D721Med (cell line): ENCODE measurements around the gene EEPD1.
"Not testable (repeated sequence)": the region's sequence is repeated elsewhere in the genome, so short reads cannot be mapped to it uniquely, and the experiment has no call there.

Experiments
- DNase-seq: peaks from one replicate; pipeline ENCODE4 v3.0.0; 2011; ENCODE audit warnings: low spot score; ENCODE audit not compliant: insufficient read length
- FAIRE-seq: peaks from 2 replicates; lab custom pipeline; 2011; peaks lifted over from hg19 to GRCh38; lab: Jason Lieb, UNC
- TF ChIP-seq, protein P1 (sequence below): IDR thresholded peaks from 2 replicates; pipeline ENCODE4 v1.5.1; 2012; ENCODE audit warnings: mild to moderate bottlenecking, control low read depth; ENCODE audit not compliant: insufficient read depth; ENCODE audit errors: missing control alignments

The EEPD1 gene

DNA sequence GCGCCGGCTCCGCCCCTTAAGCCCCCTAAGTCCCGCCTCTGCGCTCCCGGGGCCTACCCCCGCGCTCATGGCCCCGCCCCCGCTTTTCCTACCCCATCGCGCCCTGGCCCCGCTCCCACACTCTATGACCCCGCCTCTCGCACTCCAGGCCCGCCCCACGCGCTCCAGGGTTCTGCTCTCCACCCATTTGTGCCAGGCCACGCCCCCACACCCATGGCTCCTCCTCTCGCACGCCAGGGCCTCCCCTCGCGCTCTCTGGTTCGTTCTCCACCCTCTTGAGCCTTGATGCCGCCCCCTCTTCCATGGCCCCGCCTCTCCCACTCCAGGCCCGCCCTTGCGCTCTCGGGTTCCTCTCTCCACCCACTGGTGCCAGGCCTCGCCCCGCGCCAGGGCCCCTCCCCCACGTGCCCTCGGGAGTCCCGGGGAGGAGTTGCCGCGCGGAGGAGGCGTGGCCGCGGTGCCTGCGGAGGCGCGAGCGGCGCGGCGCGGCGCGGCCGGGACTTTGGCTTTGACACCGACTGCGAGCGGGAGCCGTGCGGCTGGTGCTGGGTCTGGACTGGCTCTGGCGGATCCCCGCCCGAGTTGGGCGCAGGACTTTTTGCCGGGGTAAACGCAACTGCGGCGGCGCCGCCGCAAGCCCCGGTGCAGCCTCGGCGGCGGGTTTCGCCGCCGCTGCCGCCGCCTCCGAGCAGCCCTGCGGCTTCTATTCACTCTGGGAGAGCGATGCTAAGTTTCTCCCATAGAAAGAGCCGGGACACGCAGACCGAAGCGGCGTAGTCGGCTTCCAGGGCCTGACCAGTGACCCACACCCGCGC is at the start of gene EEPD1:
TSS of gene EEPD1 (plus strand) at position 499 of the 815 bp plus-strand sequence. CDS start 1,071 bp downstream, outside the sequence.
- FAIRE-seq = no peak
- TF ChIP-seq, protein P1, sequence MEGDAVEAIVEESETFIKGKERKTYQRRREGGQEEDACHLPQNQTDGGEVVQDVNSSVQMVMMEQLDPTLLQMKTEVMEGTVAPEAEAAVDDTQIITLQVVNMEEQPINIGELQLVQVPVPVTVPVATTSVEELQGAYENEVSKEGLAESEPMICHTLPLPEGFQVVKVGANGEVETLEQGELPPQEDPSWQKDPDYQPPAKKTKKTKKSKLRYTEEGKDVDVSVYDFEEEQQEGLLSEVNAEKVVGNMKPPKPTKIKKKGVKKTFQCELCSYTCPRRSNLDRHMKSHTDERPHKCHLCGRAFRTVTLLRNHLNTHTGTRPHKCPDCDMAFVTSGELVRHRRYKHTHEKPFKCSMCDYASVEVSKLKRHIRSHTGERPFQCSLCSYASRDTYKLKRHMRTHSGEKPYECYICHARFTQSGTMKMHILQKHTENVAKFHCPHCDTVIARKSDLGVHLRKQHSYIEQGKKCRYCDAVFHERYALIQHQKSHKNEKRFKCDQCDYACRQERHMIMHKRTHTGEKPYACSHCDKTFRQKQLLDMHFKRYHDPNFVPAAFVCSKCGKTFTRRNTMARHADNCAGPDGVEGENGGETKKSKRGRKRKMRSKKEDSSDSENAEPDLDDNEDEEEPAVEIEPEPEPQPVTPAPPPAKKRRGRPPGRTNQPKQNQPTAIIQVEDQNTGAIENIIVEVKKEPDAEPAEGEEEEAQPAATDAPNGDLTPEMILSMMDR = no peak
- DNase-seq = peak; percentile 75

DNA sequence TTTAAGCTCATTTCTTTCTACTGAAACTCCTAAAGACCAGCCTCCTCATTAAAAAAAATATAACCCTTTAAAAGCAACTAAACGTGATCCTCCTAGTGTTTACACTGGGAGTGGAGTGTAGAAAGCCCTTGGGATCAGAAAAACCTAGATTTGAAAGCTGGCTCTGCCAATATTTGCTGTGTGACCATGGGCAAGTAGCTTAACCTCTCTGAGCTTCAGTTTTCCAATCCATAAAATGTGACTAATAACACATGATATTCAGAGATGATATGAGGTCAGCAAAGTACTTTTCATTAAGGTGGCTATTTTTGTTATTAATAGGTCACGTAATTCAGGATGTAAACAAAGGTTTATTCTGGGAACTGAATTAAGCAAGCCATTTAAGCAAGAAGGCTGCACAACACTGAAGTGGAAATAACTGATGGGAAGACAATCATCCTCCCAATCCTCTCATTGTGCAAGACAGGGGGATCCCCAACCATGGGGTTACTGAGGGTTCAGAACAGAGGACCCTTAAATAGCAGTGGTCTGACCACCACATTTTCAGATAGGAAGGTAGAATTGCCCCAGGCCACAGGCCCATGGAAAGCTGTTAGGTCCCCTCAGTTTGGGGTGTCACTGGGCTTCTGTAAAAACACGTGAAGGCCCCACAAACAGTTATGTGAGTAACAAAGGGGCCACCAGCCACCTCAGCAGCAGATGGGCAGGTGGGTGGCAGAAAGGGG is 49.1 kb upstream of the EEPD1 start:
- DNase-seq (no peak), FAIRE-seq (no peak)
- TF ChIP-seq, protein P1 = no peak

DNA sequence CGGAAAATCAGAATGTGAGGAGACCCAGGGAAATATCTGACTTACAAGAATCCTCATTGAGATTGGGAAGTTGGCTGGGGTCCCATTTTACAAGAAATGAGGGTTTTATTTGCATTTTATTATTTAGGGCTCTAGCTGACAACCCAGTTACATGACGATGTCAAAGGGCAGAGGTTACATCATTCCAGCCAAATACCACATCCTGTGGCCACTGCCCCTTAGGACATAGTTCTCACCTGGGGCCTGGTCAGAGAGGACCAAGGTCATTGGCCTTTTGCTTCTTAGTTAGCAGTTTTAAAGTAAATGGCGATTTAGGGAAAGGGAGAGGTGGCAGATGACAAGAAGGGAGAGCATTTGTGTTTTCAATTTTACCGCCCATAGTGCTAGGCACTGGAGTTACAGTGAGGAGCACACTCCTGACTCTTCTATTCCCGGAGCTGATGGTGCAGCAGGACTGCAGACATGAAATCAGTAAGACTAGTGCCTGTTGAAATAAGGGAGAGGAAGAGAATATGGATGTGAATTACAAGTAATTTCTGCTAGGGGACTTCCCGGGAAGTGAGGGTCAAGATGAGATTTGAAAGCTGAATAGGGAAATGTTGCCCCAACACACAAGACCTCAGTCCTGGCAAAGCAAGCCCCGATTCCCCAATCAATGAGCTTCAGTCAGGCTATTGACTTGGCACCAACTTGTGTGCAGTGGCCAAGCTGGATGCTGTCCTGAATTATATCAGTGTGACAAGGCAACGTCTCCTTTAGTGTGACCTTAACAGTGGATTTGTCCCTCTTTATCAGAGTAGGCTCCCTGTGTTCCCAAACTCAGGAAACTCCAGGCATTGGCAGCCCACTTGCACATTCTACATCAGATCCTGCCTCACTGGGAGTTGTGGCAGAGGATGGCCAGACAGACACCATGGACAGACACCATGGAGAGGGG is 45.8 kb upstream of the EEPD1 start:
- peak; percentile 29 for FAIRE-seq

DNA sequence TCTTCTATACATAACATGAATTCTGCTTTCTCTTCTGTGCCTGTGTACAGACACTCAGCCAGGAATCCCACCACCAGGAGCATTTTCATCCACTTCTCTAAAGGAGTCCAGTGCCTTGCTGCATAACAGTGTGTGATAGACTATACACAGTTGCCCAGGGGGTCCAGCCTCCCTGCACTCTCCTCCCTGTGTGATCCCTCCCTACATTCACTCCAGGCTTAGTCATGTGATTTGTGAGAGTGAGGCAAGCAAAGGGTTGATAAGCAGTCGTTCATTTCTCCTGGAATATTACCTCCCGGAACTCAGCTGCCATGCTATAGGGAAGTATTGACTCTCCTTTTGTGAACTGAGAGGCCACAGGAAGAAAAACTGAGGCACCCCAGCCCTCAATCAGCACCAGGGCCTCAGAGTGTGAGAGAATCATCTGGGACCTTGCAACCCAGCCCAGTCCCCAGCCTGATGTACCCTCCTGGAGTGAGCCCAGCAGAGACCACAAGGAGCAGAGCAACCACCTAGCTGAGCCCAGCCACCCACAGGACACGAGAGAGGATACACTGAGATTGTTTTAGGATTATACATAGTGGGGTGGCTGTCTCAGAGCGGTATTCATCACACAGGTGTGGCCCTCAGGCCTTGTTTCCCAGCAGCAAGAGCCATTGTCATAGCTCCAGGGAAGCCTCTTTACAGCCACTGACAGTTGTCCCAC is 45.0 kb upstream of the EEPD1 start:
- no peak for FAIRE-seq

More for the DNA sequence above, 45.8 kb upstream of the EEPD1 start:
- DNase-seq = not testable (repeated sequence)

DNA sequence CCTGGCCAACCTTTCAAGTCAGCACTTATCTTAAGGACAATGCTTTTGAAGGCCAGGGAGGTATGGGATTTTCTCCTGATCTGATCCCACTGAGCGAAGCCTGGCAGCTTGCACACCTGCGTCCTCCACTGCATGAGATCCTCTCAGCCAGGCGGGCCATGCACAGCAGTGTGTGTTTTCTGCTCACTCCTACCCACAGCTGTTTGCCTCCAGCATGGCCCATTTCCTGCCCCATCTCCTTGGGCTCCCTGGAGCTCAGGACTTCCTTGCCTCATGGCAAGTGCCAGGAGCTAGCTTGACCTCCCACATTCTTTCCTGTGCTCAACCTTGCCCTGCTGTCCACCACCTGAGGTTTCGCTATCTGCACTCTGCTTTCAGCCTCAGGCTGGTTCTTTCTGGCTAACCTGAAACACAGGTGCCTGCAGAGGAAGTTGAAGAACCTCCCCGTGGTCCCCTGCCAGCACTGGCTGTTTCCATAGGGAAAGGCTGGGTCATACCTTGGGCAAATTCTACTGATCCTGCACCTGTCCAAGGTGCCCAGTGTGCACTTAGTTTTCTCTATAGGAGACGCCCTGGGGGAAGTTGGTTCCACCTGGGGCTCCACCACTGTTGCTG is 43.9 kb upstream of the EEPD1 start:
- TF ChIP-seq, protein P1 = no peak
- FAIRE-seq (no peak), DNase-seq (no peak)

More for the DNA sequence above, 45.0 kb upstream of the EEPD1 start:
- TF ChIP-seq, protein P1 = no peak
- no peak for DNase-seq

DNA sequence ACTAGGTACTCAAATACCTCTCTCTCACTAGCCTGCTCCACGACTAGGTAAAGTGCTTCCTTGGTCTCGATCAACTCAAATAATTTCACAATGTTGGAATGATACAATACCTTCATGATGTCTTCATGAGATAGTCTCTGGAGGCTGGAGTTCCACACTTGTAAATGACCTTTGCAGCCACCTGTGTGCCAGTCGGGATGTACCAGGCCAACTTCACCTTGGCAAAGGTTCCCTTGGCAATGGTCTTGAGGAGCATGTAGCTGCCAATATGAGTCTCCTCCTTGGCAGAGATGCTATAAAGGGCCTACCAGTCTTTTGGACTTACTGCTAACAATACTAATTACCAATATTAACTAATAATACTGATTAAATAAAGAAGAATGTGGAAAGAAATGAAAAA is 42.5 kb upstream of the EEPD1 start:
- TF ChIP-seq, protein P1 = no peak
- DNase-seq = no peak
- FAIRE-seq = no peak
